GM19455 (cell line): ENCODE measurements around the gene NDUFA13.

Experiments
- ATAC-seq: cut with Tn5 transposase; IDR thresholded peaks from one replicate; pipeline ENCODE4 v1.9.1; 2021; ENCODE audit not compliant: unreplicated experiment

NDUFA13 gene

GRCh38 chr19:19566306-19566705 is 50.3 kb downstream of the NDUFA13 start:
- ATAC-seq = no peak

DNA sequence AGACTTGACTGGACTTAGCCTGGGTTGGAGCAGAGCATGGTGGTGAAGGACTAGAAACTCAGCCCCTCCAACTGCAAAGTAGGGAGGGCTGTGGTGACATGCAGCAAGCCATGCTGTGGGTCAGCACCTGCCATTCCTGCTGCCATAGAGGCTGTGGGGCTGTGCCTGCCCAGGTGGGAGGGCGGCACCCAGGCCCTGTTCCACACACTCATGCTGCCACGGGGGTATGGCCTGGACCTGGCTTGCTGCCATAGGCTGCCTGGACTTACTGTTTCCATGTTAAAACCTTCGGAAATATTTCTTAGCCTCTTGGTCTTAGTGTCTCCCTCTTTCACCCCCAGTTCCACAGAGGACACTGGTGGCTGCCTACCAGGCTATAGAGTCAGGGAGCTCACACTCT is 51.4 kb downstream of the NDUFA13 start:
- no peak for ATAC-seq

DNA sequence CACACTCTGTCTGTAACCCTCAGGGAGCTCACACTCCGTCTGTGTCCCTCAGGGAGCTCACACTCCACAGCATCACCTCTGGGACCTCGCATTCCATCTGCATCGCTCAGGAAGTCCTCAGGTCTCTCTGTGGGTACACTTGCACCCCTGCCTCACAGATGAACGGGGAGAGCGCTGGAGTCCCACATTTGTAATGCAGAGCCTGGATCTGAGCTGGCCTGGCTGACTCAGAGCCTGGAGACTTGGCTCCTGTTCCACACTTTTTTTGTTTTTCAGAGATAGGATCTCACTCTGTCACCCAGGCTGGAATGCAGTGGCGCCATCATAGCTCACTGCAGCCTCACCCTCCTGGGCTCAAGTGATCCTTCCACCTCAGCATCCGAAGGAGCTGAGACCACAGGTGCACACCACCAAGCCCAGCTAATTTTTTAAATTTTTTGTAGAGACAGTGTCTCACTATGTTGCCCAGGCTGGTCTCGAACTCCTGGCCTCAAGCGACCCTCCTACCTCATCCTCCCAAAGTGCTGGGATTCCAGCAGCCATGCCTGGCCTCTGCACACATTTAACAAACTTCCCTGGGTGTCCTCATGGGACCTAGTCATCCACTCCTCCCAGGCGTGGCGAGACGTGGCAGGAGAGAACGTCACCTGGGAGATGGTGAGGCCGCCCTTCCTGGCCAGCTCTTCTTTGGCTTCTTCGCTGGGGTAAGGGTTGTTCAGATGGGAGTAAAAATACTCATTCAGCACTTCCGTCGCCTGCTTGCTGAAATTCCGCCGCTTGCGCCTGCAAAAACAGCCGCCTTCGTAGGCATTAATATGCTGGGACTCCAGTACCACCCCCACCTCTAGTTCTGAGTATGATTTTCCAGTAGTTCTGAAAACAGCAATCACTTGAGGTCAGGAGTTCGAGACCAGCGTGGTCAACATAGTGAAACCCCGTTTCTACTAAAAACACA is 53.1 kb downstream of the NDUFA13 start:
- ATAC-seq = no peak

GRCh38 chr19:19570571-19570970 is 54.5 kb downstream of the NDUFA13 start:
- no peak for ATAC-seq

DNA sequence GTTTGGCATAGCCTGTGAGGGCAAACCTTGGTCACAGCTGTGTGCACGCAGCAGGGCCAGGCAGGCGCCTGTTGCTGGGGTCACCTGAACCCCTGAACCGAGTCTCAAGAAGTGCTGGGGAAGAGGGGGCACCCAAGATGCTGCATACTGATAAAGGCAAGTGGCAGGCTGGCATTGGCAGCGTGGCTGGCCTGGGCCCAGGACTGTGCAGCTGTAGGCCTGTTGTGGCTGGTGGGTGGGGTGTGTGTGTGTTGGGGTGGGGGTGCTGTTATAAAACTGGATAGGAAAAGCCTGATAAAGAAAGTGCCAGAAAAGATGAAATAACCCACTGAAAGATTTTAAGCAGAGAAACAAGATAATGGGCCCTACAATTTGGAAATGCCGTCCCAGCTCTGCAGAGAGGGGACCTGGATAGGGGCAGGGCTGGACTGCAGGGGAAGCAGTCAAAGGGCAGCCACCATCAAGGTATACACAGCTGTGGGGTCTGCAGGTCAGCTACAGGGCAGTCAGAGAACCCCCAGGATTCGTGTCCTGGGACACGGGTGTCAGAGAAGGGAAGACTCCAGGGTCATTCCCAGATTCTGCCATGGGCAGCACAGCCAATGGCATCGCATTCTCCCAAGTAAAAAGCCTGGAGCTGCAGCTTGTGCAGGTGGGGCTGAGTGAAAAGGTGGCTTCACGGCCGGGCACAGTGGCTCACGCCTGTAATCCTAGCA is 55.2 kb downstream of the NDUFA13 start:
- no peak for ATAC-seq

DNA sequence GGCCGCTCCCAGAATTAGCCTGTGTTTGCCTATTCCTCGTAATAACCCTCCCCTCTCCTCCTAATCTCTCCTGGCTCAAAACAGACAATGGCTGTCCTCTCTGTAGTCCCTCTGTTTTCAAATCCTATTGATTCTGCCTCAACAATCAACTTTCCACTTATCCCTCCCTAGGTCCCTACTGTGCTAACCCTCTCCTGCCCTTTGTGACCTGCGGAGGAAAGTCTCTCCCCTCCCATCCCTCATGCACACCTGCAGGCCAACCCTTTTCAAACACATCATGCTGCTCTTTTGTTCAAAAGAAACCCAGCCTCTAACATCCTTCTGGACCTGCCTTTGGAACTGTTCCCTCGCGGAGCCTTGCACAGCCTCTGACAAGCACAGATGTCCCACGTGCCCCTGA is 59.4 kb downstream of the NDUFA13 start:
- ATAC-seq = no peak
